22Rv1 (cell line): Measurements from ENCODE around the gene FOXL2.

Experiments used
- H3K27ac ChIP-seq: fragments of 450-650 bp; 2 replicates; pipeline ENCODE4 v1.5.1; 2017
- CTCF ChIP-seq: fragments of 450-650 bp; IDR thresholded peaks from 2 replicates; pipeline ENCODE4 v1.5.1; 2017; ENCODE audit warnings: mild to moderate bottlenecking
- ZFX ChIP-seq: fragments of 450-650 bp; IDR thresholded peaks from 2 replicates; pipeline ENCODE4 v1.6.1; 2017; ENCODE audit warnings: antibody characterized with exemption, borderline replicate concordance

FOXL2 gene

GRCh38 chr3:138913766-138914165 lies 33.2 kb downstream of the FOXL2 start:
- H3K27ac ChIP-seq, result no peak overlapping the region
- TF ChIP-seq CTCF, result no peak
- TF ChIP-seq ZFX, result no peak

GRCh38 chr3:138912237-138912636 lies 34.7 kb downstream of the FOXL2 start:
- no peak overlapping the region for H3K27ac ChIP-seq
- TF ChIP-seq CTCF (no peak), ZFX (no peak)

- TF ChIP-seq CTCF (no peak), ZFX (no peak)
- H3K27ac ChIP-seq, result no peak overlapping the region
Measured at GRCh38 chr3:138911621-138912020, 35.3 kb downstream of the FOXL2 start.

GRCh38 chr3:138909904-138910303 lies 37.0 kb downstream of the FOXL2 start:
- TF ChIP-seq ZFX (no peak), CTCF (no peak)
- no peak overlapping the region for H3K27ac ChIP-seq

GRCh38 chr3:138908846-138909245 lies 38.1 kb downstream of the FOXL2 start:
- no peak overlapping the region for H3K27ac ChIP-seq
- TF ChIP-seq ZFX, result no peak
- TF ChIP-seq CTCF, result no peak

GRCh38 chr3:138907539-138907938 lies 39.4 kb downstream of the FOXL2 start:
- TF ChIP-seq CTCF (no peak), ZFX (no peak)
- no peak overlapping the region for H3K27ac ChIP-seq

- TF ChIP-seq CTCF, result no peak
- no peak for TF ChIP-seq ZFX
- H3K27ac ChIP-seq, result no peak overlapping the region
Measured at GRCh38 chr3:138902171-138902570, 44.8 kb downstream of the FOXL2 start.
